ENCODE results near the gene PLEKHA5. TPM values are rescaled to one million over a fixed set of nuclear protein-coding genes. Genes with fewer than 3 reads are reported as not detected.

PLEKHA5 gene
- total RNA-seq, 1 experiment from 2014 or later = 6.3 TPM

- POLR2A ChIA-PET = no interaction called here
- H3K9me3 ChIP-seq (ENCODE audit: control insufficient read depth, insufficient read depth, low read depth, low read length) = no peaks in the 10 kb centered on the region
- no peaks in the 10 kb centered on the region; the same call in 1 of the 2 replicates for H3K4me1 ChIP-seq (ENCODE audit: control insufficient read depth, insufficient read depth, low read length)
- H3K36me3 ChIP-seq (ENCODE audit: control insufficient read depth, insufficient read depth, low read length) = no peaks in the 10 kb centered on the region
- no peaks in the 10 kb centered on the region for H3K27me3 ChIP-seq (ENCODE audit: control insufficient read depth, insufficient read depth, low read length)
- intact Hi-C loops (cut with micrococcal nuclease; ENCODE audit: unreplicated experiment) (no loop called here), in situ Hi-C loops (cut with HindIII; ENCODE audit: low pct_unique_long_range_greater_than_20kb, low sequenced_read_pairs) (no loop called here)
- DNase-seq (ENCODE audit: low read depth, low spot score) (no peak), ATAC-seq (no peak)
- H3K4me3 ChIP-seq (ENCODE audit: low read depth in 2 of 2, low read length in 2 of 2) = no peak overlapping the region
- BruUV-seq (replicated peaks) = no TSS peak
- CTCF ChIA-PET = no interaction called here
- no peak overlapping the region for H3K27ac ChIP-seq (ENCODE audit: low read length)
- TF ChIP-seq POLR2AphosphoS5 (IDR thresholded peaks at IDR 0.05; ENCODE audit: low read depth, low read length) (no peak), SIN3A (IDR thresholded peaks at IDR 0.05; ENCODE audit: borderline replicate concordance, insufficient read depth, low read depth, low read length) (no peak), REST (IDR thresholded peaks at IDR 0.05; ENCODE audit: insufficient read depth in 1 of 2, low read depth in 2 of 2, low read length in 1 of 2) (no peak), TCF7L2 (IDR thresholded peaks at IDR 0.05; ENCODE audit: low read depth, low read length) (no peak), CTCF (IDR thresholded peaks at IDR 0.05) (no peak)
These were observed 101.4 kb downstream of the PLEKHA5 start for GRCh38 chr12:19230896-19231295.

GRCh38 chr12:19234171-19234704 lies 104.7 kb downstream of the PLEKHA5 start:
- Histone ChIP-seq H3K4me1 (ENCODE audit: control insufficient read depth, insufficient read depth, low read length) (no peaks in the 10 kb centered on the region; the same call in none of the 2 replicates), H3K4me3 (ENCODE audit: low read depth in 2 of 2, low read length in 2 of 2) (no peak overlapping the region), H3K9me3 (ENCODE audit: control insufficient read depth, insufficient read depth, low read depth, low read length) (no peaks in the 10 kb centered on the region), H3K27ac (ENCODE audit: low read length) (no peak overlapping the region), H3K36me3 (ENCODE audit: control insufficient read depth, insufficient read depth, low read length) (no peaks in the 10 kb centered on the region), H3K27me3 (ENCODE audit: control insufficient read depth, insufficient read depth, low read length) (no peaks in the 10 kb centered on the region)
- intact Hi-C loops (cut with micrococcal nuclease; ENCODE audit: unreplicated experiment) = no loop called here
- BruUV-seq (replicated peaks) = no TSS peak
- in situ Hi-C loops (cut with HindIII; ENCODE audit: low pct_unique_long_range_greater_than_20kb, low sequenced_read_pairs) = no loop called here
- CTCF ChIA-PET = no interaction called here
- ATAC-seq = peak; percentile 51; the same call in 1 of the 2 replicates
- TF ChIP-seq POLR2AphosphoS5 (IDR thresholded peaks at IDR 0.05; ENCODE audit: low read depth, low read length) = no peak
- TF ChIP-seq REST (IDR thresholded peaks at IDR 0.05; ENCODE audit: insufficient read depth in 1 of 2, low read depth in 2 of 2, low read length in 1 of 2) = no peak
- TF ChIP-seq CTCF (IDR thresholded peaks at IDR 0.05) = no peak
- TF ChIP-seq SIN3A (IDR thresholded peaks at IDR 0.05; ENCODE audit: borderline replicate concordance, insufficient read depth, low read depth, low read length) = no peak
- no peak for TF ChIP-seq TCF7L2 (IDR thresholded peaks at IDR 0.05; ENCODE audit: low read depth, low read length)
- POLR2A ChIA-PET = no interaction called here
- DNase-seq (ENCODE audit: low read depth, low spot score) = no peak
